GM12873 (cell line): ENCODE data around the gene RC3H1.

Experiments used
- CTCF ChIP-seq: IDR thresholded peaks from 2 replicates; pipeline ENCODE4 v1.5.1; 2012; ENCODE audit warnings: low read depth, mild to moderate bottlenecking, moderate library complexity, low read length, control low read depth; ENCODE audit not compliant: insufficient read depth; ENCODE audit errors: missing control alignments

The RC3H1 gene

GRCh38 chr1:174052621-174053020 lies 30.5 kb upstream of the RC3H1 start:
- TF ChIP-seq CTCF: no peak

- no peak for TF ChIP-seq CTCF
Measured at GRCh38 chr1:174051956-174052355, 29.8 kb upstream of the RC3H1 start.

- no peak for TF ChIP-seq CTCF
Measured at GRCh38 chr1:174049514-174049913, 27.4 kb upstream of the RC3H1 start.

- no peak for TF ChIP-seq CTCF
Measured at GRCh38 chr1:174044418-174045222, 22.5 kb upstream of the RC3H1 start.

- TF ChIP-seq CTCF: no peak
Measured at GRCh38 chr1:174041369-174041768, 19.2 kb upstream of the RC3H1 start.

- TF ChIP-seq CTCF: no peak
Measured at GRCh38 chr1:174040387-174040786, 18.2 kb upstream of the RC3H1 start.

GRCh38 chr1:174039027-174039426 lies 16.9 kb upstream of the RC3H1 start:
- no peak for TF ChIP-seq CTCF

GRCh38 chr1:174036798-174037197 lies 14.6 kb upstream of the RC3H1 start:
- TF ChIP-seq CTCF: no peak
